PC-3 (cell line): ENCODE data around the gene RABL6. TPM values are rescaled to one million over a fixed set of nuclear protein-coding genes. Genes with fewer than 3 reads are reported as not detected.

Experiments
- ATAC-seq: fragments of 200-7000 bp; cut with Tn5 transposase; 2 replicates; pipeline ENCODE4 v1.9.1; 2020; ENCODE audit warnings: mild to moderate bottlenecking, moderate library complexity
- BruUV-seq: library from RNA; stranded (reverse); fragments of 400-500 nt; replicated peaks from 2 replicates; lab custom pipeline; 2021; lab: Mats Ljungman, UMichigan
- CTCF ChIA-PET: fragments of 300-600 bp; sonication (Branson Sonifier 250); formaldehyde crosslinking; loops from one replicate; lab custom pipeline; 2022; ENCODE audit warnings: antibody characterized with exemption; lab: Charles Lee
- POLR2A ChIA-PET: fragments of 300-600 bp; sonication (Branson Sonifier 250); formaldehyde crosslinking; loops from one replicate; lab custom pipeline; 2022; ENCODE audit warnings: antibody characterized with exemption; ENCODE audit not compliant: unreplicated experiment; lab: Charles Lee
- DNase-seq: peaks from one replicate; pipeline ENCODE4 v3.0.0-alpha.2; 2015
- H2AFZ ChIP-seq: fragments of 300-600 bp; sonication (generic); 2 replicates; pipeline ENCODE4 v1.6.0; 2016; ENCODE audit warnings: antibody characterized with exemption, low read length
- H3F3A ChIP-seq: fragments of 300-600 bp; sonication (generic); one replicate; pipeline ENCODE4 v1.6.0; 2017; ENCODE audit warnings: antibody characterized with exemption, low read length, control low read depth, mild to moderate bottlenecking; ENCODE audit not compliant: unreplicated experiment
- H3K27ac ChIP-seq: fragments of 300-600 bp; sonication (generic); 2 replicates; pipeline ENCODE4 v1.5.1; 2016; ENCODE audit warnings: mild to moderate bottlenecking, low read length
- H3K27me3 ChIP-seq: fragments of 300-600 bp; sonication (generic); 2 replicates; pipeline ENCODE4 v1.6.1; 2016; ENCODE audit warnings: low read length, mixed read lengths
- H3K36me3 ChIP-seq: fragments of 300-600 bp; sonication (generic); 2 replicates; pipeline ENCODE4 v1.6.1; 2016; ENCODE audit warnings: low read depth, mixed run types, low read length, mixed read lengths
- H3K4me1 ChIP-seq: fragments of 300-600 bp; sonication (generic); 2 replicates; pipeline ENCODE4 v1.5.1; 2016; ENCODE audit warnings: low read length; ENCODE audit not compliant: insufficient read depth
- H3K4me2 ChIP-seq: fragments of 300-600 bp; sonication (generic); 2 replicates; pipeline ENCODE4 v1.6.0; 2016; ENCODE audit warnings: low read length
- H3K4me3 ChIP-seq: fragments of 300-600 bp; sonication (generic); 2 replicates; pipeline ENCODE4 v1.5.1; 2016; ENCODE audit warnings: mild to moderate bottlenecking, low read length, mixed read lengths
- H3K79me2 ChIP-seq: fragments of 300-600 bp; sonication (generic); 2 replicates; pipeline ENCODE4 v1.6.1; 2017; ENCODE audit warnings: low read length, mixed read lengths
- H3K9ac ChIP-seq: fragments of 300-600 bp; sonication (generic); 2 replicates; pipeline ENCODE4 v1.6.0; 2016; ENCODE audit warnings: mild to moderate bottlenecking, low read length
- H3K9me2 ChIP-seq: fragments of 300-600 bp; sonication (generic); replicated peaks from 2 replicates; pipeline ENCODE4 v1.6.1; 2016; ENCODE audit warnings: mixed run types, low read length, mixed read lengths
- H3K9me3 ChIP-seq: fragments of 300-600 bp; sonication (generic); 2 replicates; pipeline ENCODE4 v1.6.1; 2016; ENCODE audit warnings: low read length, mixed read lengths
- H4K20me1 ChIP-seq: fragments of 300-600 bp; sonication (generic); 2 replicates; pipeline ENCODE4 v1.6.1; 2016; ENCODE audit warnings: low read length, mixed read lengths
- CTCF ChIP-seq: fragments of 300-600 bp; sonication (generic); conservative IDR thresholded peaks from 2 replicates; pipeline ENCODE4 v1.5.1; 2017; ENCODE audit warnings: antibody characterized with exemption, low read depth, mild to moderate bottlenecking, low read length
- EZH2 ChIP-seq: fragments of 300-600 bp; sonication (generic); IDR thresholded peaks from one replicate; pipeline ENCODE4 v1.6.1; 2017; ENCODE audit warnings: antibody characterized with exemption, mild to moderate bottlenecking, low read length; ENCODE audit not compliant: unreplicated experiment
- EZH2phosphoT487 ChIP-seq: fragments of 300-600 bp; sonication (generic); IDR thresholded peaks from 2 replicates; pipeline ENCODE4 v1.6.1; 2018; ENCODE audit warnings: mild to moderate bottlenecking, antibody characterized with exemption, low read length, borderline replicate concordance
- intact Hi-C: fragments of 100-400 bp; cut with micrococcal nuclease; formaldehyde crosslinking; loops from 2 replicates; pipeline ENCODE4 v1.9.0; 2023
- total RNA-seq: library from RNA; depleted of rRNA; stranded (reverse); fragments of >200 nt; gene quantifications from 2 replicates; pipeline ENCODE4 v1.2.3, GENCODE V29; 2014

Gene RABL6
- total RNA-seq, 1 experiment from 2014 or later = 84.3 TPM

- ChIA-PET CTCF (interaction anchor here (0.6 kb wide), 1 partner anchor 16 kb away, joined by 3 read pairs; no protein-coding TSS in a partner anchor), POLR2A (no interaction called here)
- no peak overlapping the region for H3K27ac ChIP-seq
- no peak for DNase-seq
- H3K4me2 ChIP-seq = no peak overlapping the region
- ATAC-seq = no peak
- H3K79me2 ChIP-seq = peaks cover 27% of the 10 kb centered on the region
- no peaks in the 10 kb centered on the region for H3F3A ChIP-seq
- H3K9ac ChIP-seq = no peak overlapping the region
- H3K36me3 ChIP-seq = peaks cover 15% of the 10 kb centered on the region
- H4K20me1 ChIP-seq = peaks cover 4% of the 10 kb centered on the region; the same call in 1 of the 2 replicates
- no peak for TF ChIP-seq EZH2phosphoT487
- TF ChIP-seq EZH2 = no peak
- TF ChIP-seq CTCF = no peak
- H3K9me2 ChIP-seq = no peaks in the 10 kb centered on the region
- H3K9me3 ChIP-seq = no peaks in the 10 kb centered on the region
- H2AFZ ChIP-seq = no peak overlapping the region
- intact Hi-C loops = no loop called here
- no TSS peak for BruUV-seq
- H3K4me3 ChIP-seq = no peak overlapping the region
- H3K4me1 ChIP-seq = 0 out of 2 replicates have a peak, but pooled peaks cover 5% of the 10 kb centered on the region
- no peaks in the 10 kb centered on the region for H3K27me3 ChIP-seq
Measured at GRCh38 chr9:136862849-136863622, 55.3 kb downstream of the RABL6 start.

GRCh38 chr9:136863623-136864273, 56.0 kb downstream of the RABL6 start:
- Histone ChIP-seq H3K9me2 (no peaks in the 10 kb centered on the region), H3K9ac (no peak overlapping the region), H2AFZ (no peak overlapping the region), H3K79me2 (peaks cover 27% of the 10 kb centered on the region), H3K27ac (no peak overlapping the region), H3K4me2 (no peak overlapping the region), H3K36me3 (peaks cover 15% of the 10 kb centered on the region), H3K4me3 (no peak overlapping the region), H4K20me1 (peaks cover 4% of the 10 kb centered on the region; the same call in 1 of the 2 replicates), H3K9me3 (no peaks in the 10 kb centered on the region), H3K4me1 (0 out of 2 replicates have a peak, but pooled peaks cover 5% of the 10 kb centered on the region), H3F3A (no peaks in the 10 kb centered on the region), H3K27me3 (no peaks in the 10 kb centered on the region)
- POLR2A ChIA-PET = no interaction called here
- ATAC-seq (no peak), DNase-seq (no peak)
- intact Hi-C loops = no loop called here
- no peak for TF ChIP-seq CTCF
- no TSS peak for BruUV-seq
- CTCF ChIA-PET = no interaction called here
